Caco-2 (cell line): Measurements from ENCODE around the gene SLC2A4RG. TPM values are rescaled to one million over a fixed set of nuclear protein-coding genes. Genes with fewer than 3 reads are reported as not detected.

Experiments
- BruUV-seq: library from RNA; stranded (reverse); fragments of 400-500 nt; replicated peaks from 2 replicates; lab custom pipeline; 2021; lab: Mats Ljungman, UMichigan
- CTCF ChIA-PET: fragments of 300-600 bp; sonication (Branson Sonifier 250); formaldehyde crosslinking; loops from one replicate; lab custom pipeline; 2022; ENCODE audit warnings: antibody characterized with exemption; lab: Charles Lee
- POLR2A ChIA-PET: fragments of 300-600 bp; sonication (Branson Sonifier 250); formaldehyde crosslinking; loops from one replicate; lab custom pipeline; 2022; ENCODE audit warnings: antibody characterized with exemption; lab: Charles Lee
- DNase-seq, 2 experiments: peaks; one replicate each; pipeline versions ENCODE4 v3.0.0 to v3.0.0-alpha.2; 2020 to 2022
- H3K27me3 ChIP-seq: replicated peaks from 2 replicates; pipeline ENCODE4 v1.6.0; 2011; ENCODE audit warnings: low read length; ENCODE audit not compliant: control insufficient read depth, insufficient read depth
- H3K36me3 ChIP-seq: 2 replicates; pipeline ENCODE4 v1.5.1; 2011; ENCODE audit warnings: low read length; ENCODE audit not compliant: control insufficient read depth, insufficient read depth
- H3K4me1 ChIP-seq: fragments of 250-450 bp; sonication (Bioruptor Pico); 2 replicates; pipeline ENCODE4 v1.5.1; 2020; ENCODE audit warnings: mild to moderate bottlenecking
- H3K4me3 ChIP-seq: 2 replicates; pipeline ENCODE4 v1.5.1; 2011; ENCODE audit warnings: low read depth, mild to moderate bottlenecking, control low read depth, low read length
- H3K9me3 ChIP-seq: fragments of 250-450 bp; sonication (Bioruptor Pico); 2 replicates; pipeline ENCODE4 v1.5.1; 2020; ENCODE audit warnings: mild to moderate bottlenecking, moderate library complexity
- H3K27ac Mint-ChIP-seq: one replicate; pipeline ENCODE4 v1.8.0; 2022; ENCODE audit warnings: mixed read lengths; ENCODE audit not compliant: unreplicated experiment
- H3K27me3 Mint-ChIP-seq: one replicate; pipeline ENCODE4 v1.8.0; 2022; ENCODE audit warnings: mixed read lengths; ENCODE audit not compliant: insufficient read depth, unreplicated experiment
- H3K36me3 Mint-ChIP-seq: one replicate; pipeline ENCODE4 v1.8.0; 2022; ENCODE audit warnings: mild to moderate bottlenecking, mixed read lengths; ENCODE audit not compliant: insufficient read depth, unreplicated experiment
- H3K4me1 Mint-ChIP-seq: one replicate; pipeline ENCODE4 v1.8.0; 2022; ENCODE audit warnings: low read depth, mixed read lengths; ENCODE audit not compliant: unreplicated experiment
- H3K4me3 Mint-ChIP-seq: one replicate; pipeline ENCODE4 v1.8.0; 2022; ENCODE audit warnings: mild to moderate bottlenecking, moderate library complexity, mixed read lengths; ENCODE audit not compliant: unreplicated experiment
- H3K9me3 Mint-ChIP-seq: one replicate; pipeline ENCODE4 v1.8.0; 2022; ENCODE audit warnings: mixed read lengths; ENCODE audit not compliant: unreplicated experiment
- intact Hi-C: fragments of 100-400 bp; cut with micrococcal nuclease; formaldehyde crosslinking; loops from one replicate; pipeline ENCODE4 v1.10.0; 2022; ENCODE audit not compliant: unreplicated experiment
- total RNA-seq: library from RNA; stranded (reverse); gene quantifications from 2 replicates; pipeline ENCODE4 v1.2.3, GENCODE V29; 2022
- TF ChIP-seq, protein P1 (sequence below), 2 experiments: fragments of 200-600 bp in 1 of 2; IDR thresholded peaks; 1 replicate in 1 of 2; 2 replicates in 1 of 2; pipeline versions ENCODE4 v1.5.1 to v1.8.0; 2011 to 2022; ENCODE audit warnings: antibody characterized with exemption in 1 of 2, control low read depth in 1 of 2, inconsistent platforms in 1 of 2, low read depth in 1 of 2, low read length in 1 of 2, mild to moderate bottlenecking in 1 of 2, moderate library complexity in 1 of 2; ENCODE audit not compliant: insufficient read depth in 1 of 2, severe bottlenecking in 1 of 2, unreplicated experiment in 1 of 2

The SLC2A4RG gene
- total RNA-seq, 1 experiment from 2014 or later = 234 TPM

DNA sequence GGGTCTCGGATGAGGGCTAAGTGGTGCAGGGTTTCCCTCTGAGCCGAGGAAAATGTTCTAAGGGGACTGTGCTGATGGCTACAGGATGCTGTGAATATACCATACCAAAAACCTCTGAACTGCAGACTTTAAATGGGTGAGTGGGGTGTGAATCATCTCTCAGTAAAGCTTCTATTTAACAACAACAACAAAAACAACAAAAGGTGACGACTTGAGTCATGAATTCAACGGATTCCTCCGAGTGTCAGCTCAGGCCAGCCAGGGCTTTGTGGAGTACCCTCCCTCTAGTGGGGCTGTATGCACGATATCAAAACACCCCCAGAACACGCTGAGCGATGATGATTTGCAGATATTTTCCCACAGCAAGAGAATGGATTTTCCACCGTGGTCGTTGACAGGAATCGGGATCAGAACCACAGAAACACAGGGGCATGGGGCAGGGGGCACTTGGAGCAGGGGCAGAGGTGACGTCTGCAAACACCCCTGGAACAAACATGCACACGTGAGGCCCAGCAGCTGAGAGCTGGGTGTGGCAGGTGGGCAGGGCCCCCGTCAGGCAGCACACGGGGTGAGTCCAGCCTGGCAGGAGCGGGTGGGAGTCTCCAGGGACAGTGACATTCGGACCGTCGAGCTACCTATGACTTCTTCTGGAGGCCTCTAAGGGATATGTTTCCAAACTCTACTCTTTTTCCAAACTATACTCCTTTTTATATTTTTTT is 38.6 kb downstream of the SLC2A4RG start:
- TF ChIP-seq, protein P1, sequence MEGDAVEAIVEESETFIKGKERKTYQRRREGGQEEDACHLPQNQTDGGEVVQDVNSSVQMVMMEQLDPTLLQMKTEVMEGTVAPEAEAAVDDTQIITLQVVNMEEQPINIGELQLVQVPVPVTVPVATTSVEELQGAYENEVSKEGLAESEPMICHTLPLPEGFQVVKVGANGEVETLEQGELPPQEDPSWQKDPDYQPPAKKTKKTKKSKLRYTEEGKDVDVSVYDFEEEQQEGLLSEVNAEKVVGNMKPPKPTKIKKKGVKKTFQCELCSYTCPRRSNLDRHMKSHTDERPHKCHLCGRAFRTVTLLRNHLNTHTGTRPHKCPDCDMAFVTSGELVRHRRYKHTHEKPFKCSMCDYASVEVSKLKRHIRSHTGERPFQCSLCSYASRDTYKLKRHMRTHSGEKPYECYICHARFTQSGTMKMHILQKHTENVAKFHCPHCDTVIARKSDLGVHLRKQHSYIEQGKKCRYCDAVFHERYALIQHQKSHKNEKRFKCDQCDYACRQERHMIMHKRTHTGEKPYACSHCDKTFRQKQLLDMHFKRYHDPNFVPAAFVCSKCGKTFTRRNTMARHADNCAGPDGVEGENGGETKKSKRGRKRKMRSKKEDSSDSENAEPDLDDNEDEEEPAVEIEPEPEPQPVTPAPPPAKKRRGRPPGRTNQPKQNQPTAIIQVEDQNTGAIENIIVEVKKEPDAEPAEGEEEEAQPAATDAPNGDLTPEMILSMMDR (IDR thresholded peaks at IDR 0.05; ENCODE audit: insufficient read depth in 1 of 2, low read depth in 1 of 2, low read length in 1 of 2, severe bottlenecking in 1 of 2, unreplicated experiment in 1 of 2) = no peak
- Histone ChIP-seq H3K36me3 (no peaks in the 10 kb centered on the region), H3K4me3 (no peak overlapping the region), H3K4me1 (no peaks in the 10 kb centered on the region), H3K9me3 (no peaks in the 10 kb centered on the region), H3K27me3 (no peaks in the 10 kb centered on the region)
- no TSS peak for BruUV-seq
- Mint-ChIP-seq H3K4me3 (no peak overlapping the region), H3K27me3 (no peaks in the 10 kb centered on the region), H3K27ac (no peak overlapping the region), H3K36me3 (no peaks in the 10 kb centered on the region), H3K4me1 (no peaks in the 10 kb centered on the region), H3K9me3 (no peaks in the 10 kb centered on the region)
- ChIA-PET CTCF (interaction anchor here (1.0 kb wide), 1 partner anchor 8 kb away, joined by 3 read pairs; no protein-coding TSS in a partner anchor), POLR2A (no interaction called here)
- no peak for DNase-seq
- intact Hi-C loops = loop anchor here (5.0 kb wide), 1 partner anchor 1556 kb away; the partner anchor contains the start of gene HRH3

DNA sequence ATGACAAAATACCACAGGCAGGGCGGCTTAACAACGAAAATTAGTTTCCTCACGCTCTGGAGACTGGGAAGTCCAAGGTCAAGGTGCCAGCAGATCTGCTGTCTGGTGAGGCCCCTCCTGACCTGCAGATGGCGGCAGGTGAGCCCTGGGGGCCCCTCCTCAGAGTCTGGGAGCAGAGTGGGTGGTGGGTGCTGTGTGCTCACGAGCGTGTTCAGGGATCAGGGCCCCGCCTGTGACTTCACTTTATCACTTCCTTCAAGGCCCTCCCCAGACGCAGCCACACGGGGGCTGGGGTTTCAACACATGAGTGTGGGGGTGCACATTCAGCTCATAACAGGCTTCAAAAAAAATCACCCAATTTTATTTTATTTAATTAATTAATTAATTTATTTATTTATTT is 39.3 kb downstream of the SLC2A4RG start:
- POLR2A ChIA-PET = no interaction called here
- intact Hi-C loops = loop anchor here (5.0 kb wide), 1 partner anchor 1557 kb away; the partner anchor contains the start of gene HRH3

DNA sequence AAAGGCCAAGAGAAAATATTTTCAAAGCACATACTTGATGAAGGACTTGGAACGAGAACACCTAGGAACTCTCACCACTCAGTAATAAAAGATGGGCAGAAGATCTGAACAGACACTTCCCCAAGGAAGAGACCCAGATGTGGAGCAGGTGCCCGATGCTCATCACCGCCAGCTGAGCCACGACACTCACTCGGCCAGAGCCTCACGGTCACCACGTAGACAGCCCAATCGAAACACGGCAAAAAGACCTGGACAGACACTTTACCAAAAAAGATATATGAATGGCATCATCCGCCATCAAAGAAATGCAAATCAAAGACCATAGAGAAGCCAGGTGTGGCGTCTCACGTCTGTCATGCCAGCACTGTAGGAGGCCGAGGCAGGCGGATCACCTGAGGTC is 41.6 kb downstream of the SLC2A4RG start:
- ChIA-PET POLR2A (no interaction called here), CTCF (no interaction called here)
- no peaks in the 10 kb centered on the region for H3K36me3 Mint-ChIP-seq
- Histone ChIP-seq H3K4me1 (no peaks in the 10 kb centered on the region), H3K4me3 (no peak overlapping the region), H3K9me3 (no peaks in the 10 kb centered on the region), H3K36me3 (no peaks in the 10 kb centered on the region), H3K27me3 (no peaks in the 10 kb centered on the region)
- H3K4me3 Mint-ChIP-seq = no peak overlapping the region
- no peak for DNase-seq
- H3K27me3 Mint-ChIP-seq = no peaks in the 10 kb centered on the region
- H3K27ac Mint-ChIP-seq = no peak overlapping the region
- TF ChIP-seq, protein P1 (IDR thresholded peaks at IDR 0.05; ENCODE audit: insufficient read depth in 1 of 2, low read depth in 1 of 2, low read length in 1 of 2, severe bottlenecking in 1 of 2, unreplicated experiment in 1 of 2) = no peak
- no peaks in the 10 kb centered on the region for H3K4me1 Mint-ChIP-seq
- BruUV-seq = no TSS peak
- intact Hi-C loops = loop anchor here (10.0 kb wide), 1 partner anchor 194 kb away; the partner anchor contains the start of gene SAMD10
- H3K9me3 Mint-ChIP-seq = no peaks in the 10 kb centered on the region

More for the DNA sequence above, 39.3 kb downstream of the SLC2A4RG start:
- Mint-ChIP-seq H3K36me3 (no peaks in the 10 kb centered on the region), H3K27ac (no peak overlapping the region), H3K4me3 (no peak overlapping the region), H3K4me1 (no peaks in the 10 kb centered on the region), H3K9me3 (no peaks in the 10 kb centered on the region), H3K27me3 (no peaks in the 10 kb centered on the region)
- H3K27me3 ChIP-seq = no peaks in the 10 kb centered on the region
- no TSS peak for BruUV-seq
- CTCF ChIA-PET = no interaction called here
- H3K36me3 ChIP-seq = no peaks in the 10 kb centered on the region
- no peak overlapping the region for H3K4me3 ChIP-seq
- no peaks in the 10 kb centered on the region for H3K9me3 ChIP-seq
- H3K4me1 ChIP-seq = no peaks in the 10 kb centered on the region
- DNase-seq = no peak
- TF ChIP-seq, protein P1 (IDR thresholded peaks at IDR 0.05; ENCODE audit: insufficient read depth in 1 of 2, low read depth in 1 of 2, low read length in 1 of 2, severe bottlenecking in 1 of 2, unreplicated experiment in 1 of 2) = no peak
